NCI-H82 (cell line): Measurements from ENCODE around the gene INPP4A.
"Not testable (repeated sequence)": the region's sequence is repeated elsewhere in the genome, so short reads cannot be mapped to it uniquely, and the experiment has no call there.

Source experiments
- DNase-seq: peaks from one replicate; lab custom pipeline; 2025; lab: John Stamatoyannopoulos, UW

Gene INPP4A

DNA sequence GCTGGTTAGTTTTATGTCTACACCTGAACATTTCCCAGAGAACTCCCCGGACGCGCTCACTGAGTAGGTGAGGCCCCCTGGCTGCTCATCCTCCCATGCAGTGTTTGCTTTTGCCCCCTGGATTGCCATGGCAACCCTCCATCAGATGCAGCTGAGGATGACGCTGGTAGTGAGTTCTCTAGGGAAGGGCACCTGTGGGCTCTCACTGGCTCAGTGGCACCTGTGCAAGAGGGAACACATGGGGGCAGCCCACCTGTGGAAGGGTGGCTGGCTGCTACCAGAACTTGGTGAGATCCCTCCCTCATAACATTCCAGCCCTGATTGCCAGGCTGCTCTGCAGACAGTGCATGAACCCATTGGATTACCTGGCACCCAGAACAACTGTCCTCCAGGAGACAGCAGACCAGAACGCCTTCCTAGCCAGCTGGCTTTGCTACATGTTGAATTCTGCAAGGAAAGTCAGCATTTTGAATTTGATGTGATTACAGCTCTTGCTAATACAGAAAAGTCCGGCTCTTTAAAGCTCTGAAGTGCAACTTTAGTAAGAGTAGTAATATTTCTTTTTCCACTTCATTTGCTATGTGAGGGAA lies 142.0 kb downstream of the INPP4A start:
- no peak for DNase-seq

DNA sequence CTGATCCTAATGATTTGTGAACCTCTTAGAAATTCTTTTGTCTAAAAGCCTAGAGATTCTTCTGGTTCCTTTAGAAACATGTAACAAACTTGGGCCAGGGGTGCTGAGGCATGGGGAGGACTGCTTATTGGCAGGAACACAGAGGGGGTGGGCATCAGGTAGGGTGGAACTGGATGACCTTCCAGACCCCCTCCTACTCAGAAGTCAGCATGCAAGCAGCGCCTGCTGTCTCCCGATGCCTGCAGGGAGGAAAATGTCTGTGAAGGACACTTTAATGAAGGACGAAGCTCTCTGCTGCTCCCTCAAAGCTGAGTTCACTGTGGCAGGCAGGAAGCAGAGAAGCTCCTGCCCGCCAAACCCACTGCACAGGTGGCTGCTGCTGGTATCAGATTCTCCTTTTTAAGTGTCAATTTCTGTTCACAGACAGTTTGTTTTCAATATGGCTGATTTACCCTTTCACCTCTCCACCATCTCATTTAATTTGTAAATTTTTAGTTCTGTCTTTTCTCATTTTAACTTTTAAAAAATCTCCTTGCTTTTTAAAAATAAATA lies 144.3 kb downstream of the INPP4A start:
- no peak for DNase-seq

DNA sequence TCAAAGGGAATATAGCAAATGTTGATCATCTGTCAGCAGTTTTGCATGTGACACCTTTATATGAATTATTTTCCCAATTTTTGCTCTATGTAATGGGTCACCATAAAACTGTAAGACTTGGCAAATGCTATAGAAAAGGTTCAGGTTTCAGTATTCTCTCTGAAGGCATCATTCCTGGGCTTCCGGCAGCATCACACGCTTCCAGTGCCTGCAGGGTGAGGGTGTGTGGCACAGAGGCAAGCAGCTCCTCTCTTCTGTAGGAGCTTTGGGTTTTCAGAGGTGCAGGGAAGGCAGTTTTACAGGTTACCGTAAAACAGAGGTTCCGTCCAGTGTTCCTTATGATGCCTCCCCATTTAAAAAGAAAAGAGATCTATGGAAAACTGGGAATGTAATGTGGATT lies 144.8 kb downstream of the INPP4A start:
- DNase-seq: no peak

DNA sequence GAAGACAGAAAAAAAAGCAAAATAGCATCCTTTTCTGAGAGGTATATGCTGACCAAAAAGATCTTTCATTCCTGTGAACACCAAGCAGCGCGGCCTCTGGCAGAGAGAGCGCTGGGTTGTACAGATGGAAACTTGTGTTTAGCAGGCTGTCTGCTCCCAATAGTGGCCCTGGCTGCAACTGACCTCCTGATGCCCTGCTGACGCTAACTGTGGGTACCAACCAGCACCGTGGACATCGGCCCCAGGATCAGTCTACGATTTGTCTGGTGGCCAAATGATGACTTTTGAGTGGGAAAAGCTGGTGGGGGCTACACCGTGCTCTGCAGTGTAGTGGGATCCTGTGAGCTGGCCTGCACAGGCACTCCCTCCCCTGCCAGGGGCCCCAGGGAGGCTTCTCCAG lies 147.9 kb downstream of the INPP4A start:
- no peak for DNase-seq

DNA sequence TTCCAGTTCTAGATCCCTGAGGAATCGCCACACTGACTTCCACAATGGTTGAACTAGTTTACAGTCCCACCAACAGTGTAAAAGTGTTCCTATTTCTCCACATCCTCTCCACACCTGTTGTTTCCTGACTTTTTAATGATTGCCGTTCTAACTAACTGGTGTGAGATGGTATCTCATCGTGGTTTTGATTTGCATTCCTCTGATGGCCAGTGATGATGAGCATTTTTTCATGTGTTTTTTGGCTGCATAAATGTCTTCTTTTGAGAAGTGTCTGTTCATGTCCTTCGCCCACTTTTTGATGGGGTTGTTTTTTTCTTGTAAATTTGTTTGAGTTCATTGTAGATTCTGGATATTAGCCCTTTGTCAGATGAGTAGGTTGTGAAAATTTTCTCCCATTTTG lies 150.0 kb downstream of the INPP4A start:
- not testable (repeated sequence) for DNase-seq

DNA sequence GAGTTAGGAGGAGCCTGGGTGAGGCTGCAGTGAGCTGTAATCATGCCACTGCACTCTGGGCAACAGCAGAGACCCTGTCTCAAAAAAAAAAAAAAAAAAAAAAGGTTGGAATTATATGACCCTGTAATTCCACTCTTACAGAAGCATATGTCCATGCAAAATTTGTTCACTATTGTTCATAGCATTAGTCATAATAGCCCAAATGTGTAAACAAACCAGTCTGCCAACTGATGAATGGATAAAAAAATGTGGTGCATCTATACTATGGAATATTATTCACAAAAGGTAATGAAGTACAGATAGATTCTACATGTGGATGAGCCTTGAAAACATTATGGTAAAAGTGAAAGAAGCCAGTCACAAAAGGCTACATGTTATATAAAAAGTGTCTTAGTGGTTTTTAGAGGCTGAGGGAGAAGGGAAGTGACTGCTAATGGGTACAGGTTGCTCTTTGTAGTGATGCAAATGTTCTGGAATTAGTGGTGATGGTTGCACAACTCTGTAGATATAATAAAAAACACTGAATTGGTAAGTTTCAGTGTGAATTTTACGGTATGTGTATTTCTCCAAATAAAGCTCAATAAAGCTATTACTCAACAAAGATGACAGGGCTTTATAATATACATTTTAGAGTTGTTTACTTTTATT lies 154.2 kb downstream of the INPP4A start:
- DNase-seq: no peak

DNA sequence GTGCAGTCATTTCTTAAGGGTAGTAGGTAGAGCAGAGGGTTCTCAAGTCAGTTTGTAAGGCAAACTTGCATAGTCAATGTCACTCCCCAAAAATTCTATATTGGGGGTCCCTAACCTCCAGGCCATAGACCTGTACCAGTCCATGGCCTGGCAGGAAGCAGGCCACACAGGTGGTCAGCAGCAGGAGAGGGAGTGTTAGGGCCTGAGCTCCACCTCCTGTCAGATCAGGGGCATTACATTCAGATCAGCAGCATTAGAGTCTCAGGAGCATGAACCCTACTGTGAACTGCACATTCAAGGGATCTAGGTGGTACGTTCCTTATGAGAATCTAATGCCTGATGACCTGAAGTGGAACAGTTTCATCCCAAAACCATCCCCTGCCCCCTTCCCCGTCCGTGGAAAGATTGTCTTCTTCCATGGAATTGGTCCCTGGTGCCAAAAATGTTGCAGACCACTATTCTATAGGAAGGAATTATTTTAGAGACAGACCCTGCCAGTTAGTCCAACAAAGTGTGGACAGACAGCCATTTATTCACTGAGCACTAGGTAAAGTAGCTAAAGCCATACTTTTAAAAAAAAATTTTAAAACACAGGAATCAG lies 157.0 kb downstream of the INPP4A start:
- DNase-seq: peak; percentile 70

DNA sequence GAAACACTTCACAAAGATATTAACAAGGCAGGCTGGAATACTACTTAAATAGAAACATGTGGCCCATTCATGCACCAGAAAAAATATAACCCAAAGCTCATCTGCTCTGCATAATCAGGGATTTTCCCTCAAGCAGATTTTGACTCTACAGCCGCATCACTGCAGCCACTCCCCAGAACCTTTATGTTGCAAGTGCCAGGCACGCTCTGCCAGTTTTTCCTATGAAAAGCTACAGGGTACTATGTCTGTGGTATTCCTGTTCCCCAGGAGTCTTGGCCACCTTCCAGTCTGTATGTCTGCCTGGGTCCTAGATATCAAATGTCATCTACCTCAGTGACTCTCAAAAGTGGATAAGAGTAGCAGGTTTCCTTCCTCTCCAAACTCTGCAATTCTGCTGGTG lies 159.9 kb downstream of the INPP4A start:
- no peak for DNase-seq

DNA sequence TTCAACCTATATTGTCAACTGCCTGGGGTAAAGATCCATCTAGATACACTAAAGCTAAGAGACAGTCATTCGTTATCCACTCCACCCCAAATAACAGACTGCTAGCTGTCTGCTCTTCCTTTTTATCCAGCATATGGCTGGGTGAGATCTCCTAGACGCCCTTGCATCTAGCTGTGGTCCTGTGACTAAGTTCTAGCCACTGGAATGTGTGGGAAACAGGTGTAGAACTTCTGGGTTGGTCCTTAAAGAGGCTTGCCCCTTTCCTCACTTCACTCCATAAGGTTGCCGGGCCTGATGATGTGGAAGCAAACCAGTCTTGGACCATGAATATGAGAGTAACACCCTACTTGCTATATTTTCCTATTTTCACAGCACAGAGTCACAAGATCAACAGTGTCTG lies 160.4 kb downstream of the INPP4A start:
- no peak for DNase-seq

DNA sequence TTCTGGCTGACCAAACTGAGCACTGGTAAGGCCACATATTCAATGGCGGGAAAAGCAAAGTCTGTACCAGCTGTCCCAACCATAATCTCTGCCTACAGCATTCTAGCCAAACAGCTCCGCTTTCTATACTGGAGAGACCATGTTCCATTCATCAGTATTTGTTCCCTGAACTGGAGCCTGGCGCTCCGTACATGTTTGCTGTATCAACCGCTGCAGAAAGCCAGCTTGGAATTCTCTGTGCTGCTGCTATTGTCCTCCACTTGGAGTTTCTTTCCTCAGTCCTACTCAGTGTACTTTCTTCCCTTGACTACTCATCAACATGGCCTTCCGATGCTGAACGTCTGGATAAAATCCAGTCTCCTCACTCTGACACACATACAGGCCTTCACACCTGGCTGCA lies 161.8 kb downstream of the INPP4A start:
- DNase-seq: no peak

DNA sequence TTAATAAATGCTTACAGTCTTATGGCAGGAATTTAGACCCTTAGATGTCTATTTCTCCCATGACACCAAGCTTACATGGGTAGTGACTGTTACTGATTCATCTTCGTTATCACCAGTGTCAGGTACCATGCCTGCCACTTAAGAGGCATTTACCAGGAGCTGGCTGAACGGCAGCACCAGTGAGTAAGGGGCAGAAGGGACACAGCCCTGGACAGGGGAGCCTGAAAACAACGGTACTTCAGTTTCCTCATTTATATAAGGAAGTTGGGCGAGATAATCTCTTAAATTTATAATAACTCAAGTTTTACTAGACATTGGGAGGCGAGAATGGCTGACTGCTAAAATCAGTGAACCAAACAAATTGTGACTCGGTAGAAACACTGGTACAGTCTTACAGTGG lies 162.4 kb downstream of the INPP4A start:
- no peak for DNase-seq

DNA sequence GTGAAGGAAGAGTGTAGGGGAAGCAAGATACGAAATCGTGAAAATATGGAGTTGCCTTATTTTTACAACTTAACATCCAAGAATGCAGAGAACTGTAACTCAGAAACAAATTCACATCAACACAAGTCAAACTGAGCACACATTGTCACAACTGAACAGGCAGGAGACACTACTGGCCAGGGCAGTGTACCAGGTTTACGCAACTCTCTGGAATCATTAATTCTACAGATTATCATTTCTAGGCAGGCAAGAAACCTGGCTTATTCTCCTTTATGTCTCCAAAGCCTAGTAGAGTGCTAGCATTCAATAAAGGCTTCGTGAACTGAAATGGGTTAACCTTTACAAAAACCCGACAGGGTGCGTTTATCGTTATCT lies 163.1 kb downstream of the INPP4A start:
- DNase-seq: peak; percentile 40

DNA sequence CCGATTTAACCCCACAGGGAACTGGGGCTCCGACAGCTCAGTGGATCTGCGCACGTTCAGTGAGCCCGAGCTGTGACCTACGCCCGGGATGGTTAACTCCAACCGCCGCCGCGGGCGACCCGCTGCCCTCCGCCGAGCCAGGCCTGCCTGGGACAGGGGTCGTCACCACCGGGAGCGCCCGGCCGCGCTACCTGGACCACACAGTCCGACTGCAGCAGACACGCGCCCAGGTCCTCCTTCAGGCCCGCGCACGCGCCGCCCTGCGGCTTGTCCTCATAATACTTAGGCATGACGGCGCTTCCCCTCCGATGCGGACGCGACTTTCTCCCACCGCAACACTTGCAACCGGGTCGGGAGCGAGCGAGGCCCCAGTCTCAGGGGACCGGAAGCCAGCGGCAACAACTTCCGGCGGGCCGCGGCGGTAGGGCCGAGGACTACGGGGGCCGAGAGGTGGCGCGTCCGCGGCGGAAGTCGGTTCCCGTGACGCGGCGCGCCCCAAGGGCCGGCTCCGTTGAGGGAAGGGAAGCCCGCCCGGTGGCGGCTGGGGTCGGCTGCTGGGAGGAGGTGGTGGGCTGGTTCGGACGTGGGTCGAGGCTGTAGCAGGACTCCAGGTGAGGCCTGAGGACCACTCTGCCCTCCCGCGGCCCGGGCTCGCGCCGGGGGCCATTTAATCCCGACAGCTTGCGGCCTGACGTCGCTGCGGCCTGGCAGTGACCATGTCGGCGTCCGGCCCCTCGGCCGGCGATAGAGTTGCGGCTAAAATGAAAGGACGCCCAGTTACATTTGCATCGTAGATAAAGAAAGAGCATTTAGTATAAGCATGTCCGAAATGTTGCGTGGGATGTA lies 163.7 kb downstream of the INPP4A start, which contains the start of the genes COA5 and UNC50:
Gene COA5 (minus strand): TSS at position 397 of the 846 bp plus-strand sequence. CDS start 107 bp downstream, at position 290.
Gene UNC50 (plus strand): TSS at position 474 of the 846 bp plus-strand sequence. CDS start 1,171 bp downstream, outside the sequence.
- DNase-seq: peak; percentile 91

DNA sequence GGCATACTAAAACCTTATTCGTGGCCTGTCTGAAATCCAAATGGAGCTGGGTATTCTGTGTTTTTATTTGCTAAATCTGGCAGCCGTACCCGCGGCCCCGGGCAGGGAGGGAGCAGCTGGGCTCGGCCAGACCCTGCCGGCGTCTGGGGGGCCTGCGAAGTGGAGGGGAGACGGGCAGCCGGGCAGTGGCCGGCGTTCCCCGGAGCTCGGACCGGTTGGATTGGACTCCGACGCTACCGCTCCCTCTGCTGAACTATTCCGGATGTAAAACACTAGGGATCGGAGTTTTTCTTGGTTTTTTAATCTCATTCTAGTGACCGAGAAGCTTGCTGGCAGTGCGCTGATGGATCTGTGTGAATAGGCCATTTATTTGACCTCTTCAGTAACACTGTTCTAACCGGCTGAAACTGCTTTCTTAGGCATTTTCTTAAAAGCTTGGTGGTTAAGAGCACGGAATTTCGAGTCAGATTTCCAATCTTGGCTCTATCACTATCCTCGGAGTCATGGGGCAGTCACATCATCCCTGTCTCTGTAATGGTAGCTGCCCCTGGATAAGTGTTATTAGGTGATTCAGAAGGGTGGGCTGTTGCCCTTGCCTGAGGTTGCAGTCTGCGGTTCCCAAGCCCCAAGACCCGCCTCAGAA lies 164.4 kb downstream of the INPP4A start:
- DNase-seq: peak; percentile 26

DNA sequence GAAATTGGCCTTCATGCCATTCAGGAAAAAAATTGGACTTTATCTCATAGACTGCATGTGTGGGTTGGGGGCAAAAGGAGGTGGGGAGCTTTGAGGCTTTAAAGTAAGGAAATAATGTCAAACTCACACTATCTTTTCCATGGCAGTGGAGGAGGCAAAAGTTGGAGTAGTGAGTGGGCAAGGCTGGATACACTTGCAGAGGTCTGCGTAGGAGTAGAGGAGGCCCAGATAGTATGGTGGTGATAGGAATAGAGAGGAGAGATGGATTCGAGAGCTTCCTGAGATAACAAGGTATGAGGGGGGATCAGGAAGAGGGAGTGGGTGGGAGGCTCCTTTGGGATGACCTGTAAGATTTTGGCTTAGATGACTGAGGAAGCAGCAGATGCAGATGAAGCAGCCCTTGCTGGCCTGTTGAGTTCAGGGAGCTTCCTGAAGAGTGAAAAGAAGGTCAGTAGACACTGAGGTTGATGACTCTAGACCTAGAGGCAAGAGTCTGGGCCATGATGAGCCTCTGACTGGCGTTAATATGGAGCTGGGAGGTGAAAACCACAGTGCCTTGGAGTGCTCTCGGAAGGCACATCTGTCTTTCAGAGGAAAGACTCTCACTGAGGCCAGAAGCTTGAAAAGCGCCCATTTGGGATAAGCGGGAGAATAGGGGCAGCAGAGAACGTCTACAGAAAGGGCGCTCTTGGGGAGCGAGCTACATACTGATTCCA lies 169.5 kb downstream of the INPP4A start:
- no peak for DNase-seq

DNA sequence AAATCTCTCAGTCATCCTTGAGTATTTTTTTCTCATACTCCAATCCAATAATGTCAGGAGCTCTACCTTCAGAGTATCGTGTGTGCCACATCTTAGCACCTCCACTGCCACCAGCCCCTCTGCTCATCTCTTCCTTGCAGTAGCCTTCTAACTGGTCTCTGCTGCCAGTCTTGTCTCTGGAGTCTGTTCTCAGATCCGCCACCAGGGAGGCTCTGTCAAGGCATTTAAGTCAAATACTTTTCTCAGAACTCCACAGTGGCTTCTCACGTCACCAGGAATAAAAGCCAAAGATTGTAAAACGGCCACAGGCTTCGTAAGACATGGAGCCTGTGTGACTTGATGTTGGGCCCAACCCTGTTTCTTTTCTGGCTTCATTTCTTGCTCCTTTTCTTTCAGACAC lies 170.8 kb downstream of the INPP4A start:
- DNase-seq: no peak

DNA sequence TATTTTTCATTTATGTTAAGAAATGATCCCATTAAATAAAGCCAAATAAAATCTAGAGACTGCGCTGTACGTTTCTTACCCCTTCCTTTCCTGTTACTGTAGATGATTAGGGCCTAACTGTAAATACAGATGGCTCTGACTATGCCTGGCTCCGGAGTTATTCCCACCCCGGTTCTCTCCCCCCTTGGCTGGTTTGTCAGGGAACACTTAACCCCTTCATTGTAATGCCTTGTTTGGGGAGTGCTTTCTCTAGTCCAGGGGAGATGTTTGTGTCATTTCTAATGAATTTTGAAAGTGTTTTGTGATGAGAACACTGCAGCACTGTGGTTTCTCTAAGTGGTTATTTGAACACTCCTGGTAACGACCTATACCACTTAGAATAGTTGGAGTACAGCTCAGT lies 172.5 kb downstream of the INPP4A start:
- DNase-seq: no peak

DNA sequence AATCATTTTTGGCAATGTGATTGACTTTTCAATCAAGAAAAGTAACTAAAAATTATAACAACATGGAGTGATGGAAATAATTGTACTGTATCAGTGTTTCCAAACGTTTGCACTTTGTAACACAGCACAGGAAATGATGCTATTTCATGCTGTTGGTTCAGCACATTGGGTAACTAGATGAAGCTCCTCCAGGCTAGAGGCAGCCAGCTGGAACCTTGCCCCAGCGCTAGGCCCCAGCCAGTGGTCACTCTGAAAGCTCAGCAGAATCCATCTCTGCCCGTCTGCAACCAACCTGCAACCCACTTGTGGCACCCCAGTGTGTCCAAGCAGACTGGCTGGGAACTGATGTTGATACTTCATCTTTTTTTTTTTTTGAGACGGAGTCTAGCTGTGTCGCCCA lies 179.0 kb downstream of the INPP4A start:
- no peak for DNase-seq

DNA sequence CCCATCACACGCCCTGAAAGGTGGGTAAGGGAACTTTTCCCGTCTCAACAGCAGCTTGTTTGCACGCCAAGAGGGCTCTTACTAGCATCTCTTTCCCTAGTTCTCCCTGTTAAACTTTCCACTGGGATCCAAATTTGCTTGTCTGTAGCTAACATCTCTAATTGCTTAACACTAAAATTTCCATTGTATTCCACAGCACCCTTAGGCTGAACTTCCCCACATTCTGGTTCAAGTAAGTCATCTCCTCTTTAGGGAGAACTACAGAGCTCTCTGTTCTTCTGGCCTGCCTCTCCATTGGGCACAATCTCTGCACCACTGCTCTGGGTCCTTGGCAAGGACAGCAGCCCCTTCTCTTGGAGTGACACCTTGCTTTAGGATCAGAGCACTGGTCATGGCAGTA lies 187.7 kb downstream of the INPP4A start:
- no peak for DNase-seq

DNA sequence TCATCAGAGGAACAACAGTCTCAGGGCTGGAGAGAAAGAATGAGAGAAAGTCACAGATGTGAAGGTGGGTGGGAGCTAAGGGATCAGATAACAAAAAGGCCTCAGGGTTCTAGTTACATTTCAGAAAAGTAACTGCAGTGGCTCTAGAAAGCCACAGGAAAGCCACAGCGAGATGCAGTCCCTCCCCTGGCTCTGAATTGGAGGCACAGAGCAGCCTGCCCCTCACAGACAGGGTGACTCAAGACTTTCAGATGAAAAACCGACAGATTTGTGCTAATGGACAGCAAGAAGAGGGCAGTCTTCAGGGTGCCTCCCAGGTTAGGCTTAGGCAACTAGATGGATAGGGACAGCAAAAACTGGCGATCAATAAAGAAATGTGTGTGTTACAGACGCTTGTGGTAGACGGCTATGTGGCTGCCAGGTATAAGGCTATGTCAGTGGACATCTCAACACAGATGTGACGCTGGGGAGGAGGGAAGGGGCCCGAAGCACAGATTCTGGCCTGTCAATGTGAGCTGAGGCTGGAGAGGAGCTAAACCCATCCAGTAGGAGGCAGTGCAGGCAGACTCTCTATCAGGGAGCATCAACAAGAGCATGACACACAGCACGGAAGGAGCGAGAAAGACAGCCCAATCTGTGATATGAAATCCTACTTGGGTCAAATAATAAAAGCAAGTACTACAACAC lies 189.9 kb downstream of the INPP4A start:
- peak; percentile 54 for DNase-seq
